Epithelial cell of proximal tubule (primary cell): ENCODE measurements around the gene NXN. TPM values are rescaled to one million over a fixed set of nuclear protein-coding genes. Genes with fewer than 3 reads are reported as not detected.

ENCODE experiments used
- DNase-seq: peaks from one replicate; pipeline ENCODE4 v3.0.0-alpha.2; 2011; ENCODE audit warnings: low read depth
- H3K4me3 ChIP-seq: 2 replicates; pipeline ENCODE4 v1.5.1; 2011; ENCODE audit warnings: low read depth, mild to moderate bottlenecking, low read length
- CTCF ChIP-seq: conservative IDR thresholded peaks from 2 replicates; pipeline ENCODE4 v1.5.1; 2012; ENCODE audit warnings: low read depth, mild to moderate bottlenecking, low read length
- total RNA-seq: library from RNA; depleted of rRNA; stranded (reverse); fragments of >200 nt; gene quantifications from 2 replicates; pipeline ENCODE4 v1.2.3, GENCODE V29; 2015

The NXN gene
- total RNA-seq, 1 donor from 2014 or later = 31.1 TPM

GRCh38 chr17:883586-883962 is 96.0 kb downstream of the NXN start:
- no peak overlapping the region for H3K4me3 ChIP-seq
- DNase-seq = no peak
- TF ChIP-seq CTCF = no peak

- TF ChIP-seq CTCF = no peak
- no peak overlapping the region for H3K4me3 ChIP-seq
- DNase-seq = no peak
Measured at GRCh38 chr17:882827-883585, 96.6 kb downstream of the NXN start.

GRCh38 chr17:881778-882177 is 97.8 kb downstream of the NXN start:
- TF ChIP-seq CTCF = no peak
- no peak overlapping the region for H3K4me3 ChIP-seq
- no peak for DNase-seq

- H3K4me3 ChIP-seq = no peak overlapping the region
- no peak for TF ChIP-seq CTCF
- DNase-seq = no peak
Measured at GRCh38 chr17:880443-881269, 98.9 kb downstream of the NXN start.

- no peak overlapping the region for H3K4me3 ChIP-seq
- DNase-seq = peak; percentile 43
- TF ChIP-seq CTCF = peak; percentile 62
Measured at GRCh38 chr17:879546-880442, 99.8 kb downstream of the NXN start.

GRCh38 chr17:877630-878029 is 101.9 kb downstream of the NXN start:
- TF ChIP-seq CTCF = no peak

More at GRCh38 chr17:877630-878029, 101.9 kb downstream of the NXN start:
- no peak overlapping the region for H3K4me3 ChIP-seq
- no peak for DNase-seq
